ENCODE results near the gene UPB1.
"Not testable (repeated sequence)": the region's sequence is repeated elsewhere in the genome, so short reads cannot be mapped to it uniquely, and the experiment has no call there.

Gene UPB1

GRCh38 chr22:24481641-24482040, 13.5 kb upstream of the UPB1 start:
- DNase-seq (ENCODE audit: low spot score): no peak

GRCh38 chr22:24482575-24482974, 12.6 kb upstream of the UPB1 start:
- DNase-seq (ENCODE audit: low spot score): peak; percentile 80

GRCh38 chr22:24482998-24483397, 12.1 kb upstream of the UPB1 start:
- no peak for DNase-seq (ENCODE audit: low spot score)

- DNase-seq (ENCODE audit: low spot score): no peak
Measured at GRCh38 chr22:24483976-24484545, 11.1 kb upstream of the UPB1 start.

- DNase-seq (ENCODE audit: low spot score): no peak
Measured at GRCh38 chr22:24485170-24485569, 10.0 kb upstream of the UPB1 start.

GRCh38 chr22:24485608-24486007, 9.5 kb upstream of the UPB1 start:
- DNase-seq (ENCODE audit: low spot score): no peak

- DNase-seq (ENCODE audit: low spot score): peak; percentile 65
Measured at GRCh38 chr22:24486501-24486921, 8.6 kb upstream of the UPB1 start.

GRCh38 chr22:24489011-24489410, 6.1 kb upstream of the UPB1 start:
- DNase-seq (ENCODE audit: low spot score): no peak

GRCh38 chr22:24489434-24489833, 5.7 kb upstream of the UPB1 start:
- DNase-seq (ENCODE audit: low spot score): not testable (repeated sequence)

GRCh38 chr22:24492391-24492790, 2.7 kb upstream of the UPB1 start:
- no peak for DNase-seq (ENCODE audit: low spot score)

- no peak for DNase-seq (ENCODE audit: low spot score)
Measured at GRCh38 chr22:24494167-24494527, 985 bp upstream of the UPB1 start.

- DNase-seq (ENCODE audit: low spot score): no peak
Measured at GRCh38 chr22:24495365-24495675, 188 bp downstream of the UPB1 start.

GRCh38 chr22:24496234-24496633, 1.1 kb downstream of the UPB1 start:
- no peak for DNase-seq (ENCODE audit: low spot score)

GRCh38 chr22:24496661-24497060, 1.5 kb downstream of the UPB1 start:
- no peak for DNase-seq (ENCODE audit: low spot score)

- no peak for DNase-seq (ENCODE audit: low spot score)
Measured at GRCh38 chr22:24497841-24498258, 2.7 kb downstream of the UPB1 start.

- no peak for DNase-seq (ENCODE audit: low spot score)
Measured at GRCh38 chr22:24498824-24499223, 3.7 kb downstream of the UPB1 start.

GRCh38 chr22:24499706-24500276, 4.7 kb downstream of the UPB1 start:
- DNase-seq (ENCODE audit: low spot score): no peak

GRCh38 chr22:24500277-24500820, 5.2 kb downstream of the UPB1 start:
- DNase-seq (ENCODE audit: low spot score): no peak

GRCh38 chr22:24501301-24502005, 6.3 kb downstream of the UPB1 start:
- no peak for DNase-seq (ENCODE audit: low spot score)

GRCh38 chr22:24502034-24502433, 6.9 kb downstream of the UPB1 start:
- DNase-seq (ENCODE audit: low spot score): no peak

- DNase-seq (ENCODE audit: low spot score): no peak
Measured at GRCh38 chr22:24502541-24502940, 7.4 kb downstream of the UPB1 start.

- peak; percentile 84 for DNase-seq (ENCODE audit: low spot score)
Measured at GRCh38 chr22:24503137-24503842, 8.2 kb downstream of the UPB1 start.

GRCh38 chr22:24503843-24504338, 8.8 kb downstream of the UPB1 start:
- DNase-seq (ENCODE audit: low spot score): no peak
